GM12878 (cell line): ENCODE data around the gene ADAMTS17. TPM values are rescaled to one million over a fixed set of nuclear protein-coding genes. Genes with fewer than 3 reads are reported as not detected.

Source experiments
- ATAC-seq: fragments of 200-7000 bp; cut with Tn5 transposase; 3 replicates; pipeline ENCODE4 v1.9.1; 2020; ENCODE audit warnings: mild to moderate bottlenecking, moderate library complexity
- BruUV-seq: library from RNA; stranded (reverse); fragments of 400-500 nt; replicated peaks from 2 replicates; lab custom pipeline; 2021; lab: Mats Ljungman, UMichigan
- CTCF ChIA-PET: fragments of 300-600 bp; sonication (Branson Sonifier 250); formaldehyde crosslinking; extraction: SDS; loops from one replicate; lab custom pipeline; 2021; ENCODE audit warnings: inconsistent platforms; lab: Yijun Ruan, JAX
- POLR2A ChIA-PET: fragments of 350-600 bp; formaldehyde crosslinking; extraction: SDS; loops from one replicate; lab custom pipeline; 2021; ENCODE audit warnings: inconsistent platforms; lab: Charles Lee
- RAD21 ChIA-PET: fragments of 300-600 bp; sonication (Branson Sonifier 250); formaldehyde crosslinking; loops from one replicate; lab custom pipeline; 2023; ENCODE audit warnings: antibody characterized with exemption; ENCODE audit not compliant: unreplicated experiment; lab: Charles Lee
- SMC1A ChIA-PET: fragments of 300-600 bp; sonication (Branson Sonifier 250); formaldehyde crosslinking; loops from one replicate; lab custom pipeline; 2023; ENCODE audit not compliant: unreplicated experiment, uncharacterized antibody; lab: Charles Lee
- DNase-seq: peaks from one replicate; pipeline ENCODE4 v3.0.0-alpha.2; 2011; ENCODE audit warnings: low read depth, low spot score
- FAIRE-seq: peaks from 3 replicates; lab custom pipeline; 2011; peaks lifted over from hg19 to GRCh38; lab: Jason Lieb, UNC
- H2AFZ ChIP-seq: 2 replicates; pipeline ENCODE4 v1.6.0; 2011; ENCODE audit warnings: low read depth, low read length, control low read depth; ENCODE audit not compliant: control insufficient read depth
- H3K27ac ChIP-seq: 2 replicates; pipeline ENCODE4 v1.5.1; 2011; ENCODE audit warnings: control low read depth; ENCODE audit not compliant: control insufficient read depth, insufficient read depth
- H3K27me3 ChIP-seq, 2 experiments: replicated peaks in 1 of 2; 2 replicates each; pipeline versions ENCODE4 v1.6.0 to v1.6.1; 2011; ENCODE audit warnings: low read length in 1 of 2; ENCODE audit not compliant: control insufficient read depth in 2 of 2, insufficient read depth in 2 of 2
- H3K36me3 ChIP-seq, 2 experiments: 2 replicates each; pipeline ENCODE4 v1.5.1; 2011; ENCODE audit warnings: low read length in 1 of 2; ENCODE audit not compliant: control insufficient read depth in 2 of 2, insufficient read depth in 2 of 2
- H3K4me1 ChIP-seq: 2 replicates; pipeline ENCODE4 v1.6.1; 2011; ENCODE audit warnings: mild to moderate bottlenecking, low read length, moderate library complexity, mixed read lengths; ENCODE audit not compliant: control insufficient read depth, insufficient read depth
- H3K4me2 ChIP-seq: 2 replicates; pipeline ENCODE4 v1.6.0; 2011; ENCODE audit warnings: control low read depth; ENCODE audit not compliant: control insufficient read depth, insufficient read depth
- H3K4me3 ChIP-seq: fragments of 200-600 bp; sonication (generic); 2 replicates; pipeline ENCODE4 v1.5.1; 2016
- H3K79me2 ChIP-seq: 2 replicates; pipeline ENCODE4 v1.6.0; 2011; ENCODE audit warnings: low read length; ENCODE audit not compliant: control insufficient read depth, insufficient read depth
- H3K9ac ChIP-seq: 2 replicates; pipeline ENCODE4 v1.8.0; 2011; ENCODE audit warnings: low read length, control low read depth, mixed read lengths; ENCODE audit not compliant: control insufficient read depth, insufficient read depth
- H3K9me3 ChIP-seq: replicated peaks from 3 replicates; pipeline ENCODE4 v1.5.1; 2011; ENCODE audit warnings: mild to moderate bottlenecking, low read length; ENCODE audit not compliant: control insufficient read depth, insufficient read depth
- H4K20me1 ChIP-seq: 2 replicates; pipeline ENCODE4 v1.6.0; 2011; ENCODE audit not compliant: control insufficient read depth, insufficient read depth
- ATF7 ChIP-seq: fragments of 450-650 bp; IDR thresholded peaks from 2 replicates; pipeline ENCODE4 v1.6.1; 2016; ENCODE audit warnings: low read depth, mild to moderate bottlenecking
- CBX3 ChIP-seq: fragments of 200-600 bp; sonication (generic); IDR thresholded peaks from 2 replicates; pipeline ENCODE4 v1.6.1; 2016; ENCODE audit warnings: low read depth, borderline replicate concordance
- ELK1 ChIP-seq: IDR thresholded peaks from 2 replicates; pipeline ENCODE4 v1.6.1; 2012; ENCODE audit warnings: low read depth, low read length, improper control_type of control experiment
- GABPA ChIP-seq: IDR thresholded peaks from 2 replicates; pipeline ENCODE4 v1.6.1; 2014; ENCODE audit warnings: antibody characterized with exemption, low read depth, mild to moderate bottlenecking, inconsistent platforms
- HDAC2 ChIP-seq: fragments of 200-600 bp; sonication (generic); IDR thresholded peaks from 2 replicates; pipeline ENCODE4 v1.6.1; 2017
- HDAC6 ChIP-seq: fragments of 200-600 bp; sonication (generic); IDR thresholded peaks from one replicate; pipeline ENCODE4 v1.8.0; 2017; ENCODE audit warnings: antibody characterized with exemption; ENCODE audit not compliant: unreplicated experiment
- IRF5 ChIP-seq: fragments of 450-650 bp; IDR thresholded peaks from 2 replicates; pipeline ENCODE4 v1.6.1; 2017; ENCODE audit warnings: borderline replicate concordance
- KDM1A ChIP-seq: fragments of 200-600 bp; sonication (generic); IDR thresholded peaks from 2 replicates; pipeline ENCODE4 v1.6.1; 2016; ENCODE audit warnings: borderline replicate concordance
- MTA2 ChIP-seq: fragments of 450-650 bp; IDR thresholded peaks from 2 replicates; pipeline ENCODE4 v1.6.1; 2016; ENCODE audit warnings: low read depth, mild to moderate bottlenecking, moderate library complexity
- MXI1 ChIP-seq: fragments of 150-350 bp; IDR thresholded peaks from 2 replicates; pipeline ENCODE4 v1.6.1; 2011; ENCODE audit warnings: low read depth, mild to moderate bottlenecking, inconsistent platforms, low read length, improper control_type of control experiment
- MYC ChIP-seq: IDR thresholded peaks from 2 replicates; pipeline ENCODE4 v1.6.1; 2011; ENCODE audit warnings: mild to moderate bottlenecking, low read length, moderate library complexity, inconsistent platforms; ENCODE audit not compliant: insufficient read depth, insufficient replicate concordance, insufficient read length, severe bottlenecking
- NBN ChIP-seq: fragments of 450-650 bp; IDR thresholded peaks from 2 replicates; pipeline ENCODE4 v1.6.1; 2016
- RAD21 ChIP-seq: IDR thresholded peaks from 2 replicates; pipeline ENCODE4 v1.6.1; 2011; ENCODE audit warnings: mild to moderate bottlenecking, low read depth, low read length, moderate library complexity; ENCODE audit not compliant: insufficient read depth
- TCF12 ChIP-seq: IDR thresholded peaks from 2 replicates; pipeline ENCODE4 v1.6.1; 2011; ENCODE audit warnings: low read depth, mild to moderate bottlenecking, low read length
- YY1 ChIP-seq: IDR thresholded peaks from 2 replicates; pipeline ENCODE4 v1.6.1; 2011; ENCODE audit warnings: low read depth, mild to moderate bottlenecking, low read length
- WGBS: methylation state at CpG from one replicate; pipeline ENCODE4 v1.1.6; 2016; ENCODE audit warnings: low lambda C conversion rate; ENCODE audit not compliant: insufficient replicate concordance, insufficient coverage; ENCODE audit errors: missing lambda C conversion rate; 5-methylcytosine and 5-hydroxymethylcytosine counted together
- in situ Hi-C: fragments of 300-500 bp; cut with MboI; formaldehyde crosslinking; loops from 9 replicates; pipeline ENCODE4 v1.14.3; 2018; ENCODE audit warnings: mixed read lengths
- intact Hi-C: fragments of 100-400 bp; cut with micrococcal nuclease; formaldehyde crosslinking; loops from one replicate; pipeline ENCODE4 v1.14.2; 2022; ENCODE audit not compliant: unreplicated experiment
- polyA plus RNA-seq, 11 experiments: library from polyadenylated mRNA; depleted of rRNA in 4 of 11; unstranded in 6 of 11; stranded (reverse) in 5 of 11; fragments of >200 nt; fragmentation: Nextera tagmentation in 4 of 11; fragmentation: Illumina TruSeq in 1 of 11; extraction: Ambion mirVana in 4 of 11; extraction: Trizol in 1 of 11; gene quantifications; 1 replicate in 1 of 11; 2 replicates in 10 of 11; pipeline versions ENCODE4 v1.2.1 to v1.2.3, GENCODE V29; 2011 to 2016; ENCODE audit warnings: inconsistent platforms in 2 of 11, missing spikeins in 2 of 11, low read depth in 1 of 11
- total RNA-seq, 4 experiments: library from RNA; depleted of rRNA in 3 of 4; stranded (reverse); fragments of >200 nt in 3 of 4; fragmentation: Illumina TruSeq in 1 of 4; extraction: Trizol in 1 of 4; gene quantifications; 2 replicates each; pipeline versions ENCODE4 v1.2.1 to v1.2.3, GENCODE V29; 2013 to 2021

The ADAMTS17 gene
- total and polyA plus RNA-seq, 10 of the 15 experiments (the other 5 are each of a cell fraction or from before 2014, with no cell fraction given), result 0.04 to 0.50 (median 0.10) TPM; not detected in 4

- TF ChIP-seq IRF5, result no peak
- TF ChIP-seq CBX3, result no peak
- TF ChIP-seq, all 136 proteins: peak for 0
Observed at GRCh38 chr15:100099976-100100375, 241.8 kb downstream of the ADAMTS17 start (continued).

- no peak for TF ChIP-seq MXI1
- TF ChIP-seq MTA2, result no peak
- no peak for TF ChIP-seq RAD21
- no peak for TF ChIP-seq NBN
- no peak for TF ChIP-seq ELK1
- TF ChIP-seq YY1, result no peak
- TF ChIP-seq GABPA, result no peak
- TF ChIP-seq ATF7, result no peak
- no peak for TF ChIP-seq HDAC6
- TF ChIP-seq TCF12, result no peak
- TF ChIP-seq MYC, result no peak
- no peak for TF ChIP-seq KDM1A
- no peak for TF ChIP-seq HDAC2
- ChIA-PET CTCF (no interaction called here), POLR2A (no interaction called here), SMC1A (no interaction called here), RAD21 (no interaction called here)
- intact Hi-C loops, result no loop called here
- Histone ChIP-seq H2AFZ (no peak overlapping the region), H4K20me1 (no peaks in the 10 kb centered on the region), H3K36me3 (no peaks in the 10 kb centered on the region), H3K4me1 (no peaks in the 10 kb centered on the region), H3K27me3 (no peaks in the 10 kb centered on the region), H3K79me2 (no peaks in the 10 kb centered on the region), H3K4me3 (no peak overlapping the region), H3K9me3 (no peaks in the 10 kb centered on the region), H3K9ac (no peak overlapping the region), H3K27ac (no peak overlapping the region), H3K4me2 (no peak overlapping the region)
- ATAC-seq (no peak), DNase-seq (no peak), FAIRE-seq (no peak)
- in situ Hi-C loops, result no loop called here
- no TSS peak for BruUV-seq
- WGBS, result 47% methylated on average over 3 of the region's 3 CpGs
Observed at GRCh38 chr15:100098705-100099104, 243.1 kb downstream of the ADAMTS17 start.
